ENCODE measurements around the gene ATP5ME.

ATP5ME gene

DNA sequence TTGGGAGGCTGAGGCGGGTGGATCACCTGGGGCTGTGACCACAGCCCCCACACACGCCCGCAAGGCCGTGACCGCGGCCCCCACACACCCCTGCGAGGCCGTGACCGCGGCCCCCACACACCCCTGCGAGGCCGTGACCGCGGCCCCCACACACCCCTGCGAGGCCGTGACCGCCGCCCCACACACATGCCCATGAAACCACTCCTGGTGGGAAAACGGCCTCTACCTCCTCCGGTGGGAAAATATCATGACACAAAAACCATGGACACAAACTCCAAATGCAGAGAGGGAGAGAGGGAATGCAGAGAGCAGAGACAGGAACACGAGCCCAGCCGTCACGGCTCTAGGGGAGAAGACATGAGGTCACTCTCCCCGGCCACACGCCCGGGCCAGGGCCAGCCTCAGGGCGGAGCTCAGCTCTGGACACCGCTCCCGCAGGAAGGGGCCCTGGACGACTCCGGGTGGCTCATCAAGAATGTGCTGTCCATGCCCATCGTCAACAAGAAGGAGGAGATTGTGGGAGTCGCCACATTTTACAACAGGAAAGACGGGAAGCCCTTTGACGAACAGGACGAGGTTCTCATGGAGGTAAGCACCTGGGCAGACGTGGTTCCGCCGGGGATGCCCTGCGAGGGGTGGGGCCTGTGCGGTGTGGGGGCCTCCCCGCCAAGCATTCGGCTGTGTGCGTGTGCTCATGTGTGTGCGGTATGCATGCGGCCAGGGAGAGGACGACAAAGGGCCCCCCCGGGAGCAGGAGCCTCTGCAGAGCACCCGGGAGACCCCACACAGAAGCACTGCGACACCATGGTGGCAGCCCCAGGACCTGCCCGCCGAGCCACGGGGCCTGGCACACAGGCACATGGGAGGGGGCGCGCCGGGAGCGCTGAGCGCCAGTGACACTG, 17.4 kb downstream of the ATP5ME start:
- no peak for DNase-seq (ENCODE audit: low read depth)
- H3K4me3 ChIP-seq (ENCODE audit: low read length): no peak overlapping the region
- TF ChIP-seq, protein P1, sequence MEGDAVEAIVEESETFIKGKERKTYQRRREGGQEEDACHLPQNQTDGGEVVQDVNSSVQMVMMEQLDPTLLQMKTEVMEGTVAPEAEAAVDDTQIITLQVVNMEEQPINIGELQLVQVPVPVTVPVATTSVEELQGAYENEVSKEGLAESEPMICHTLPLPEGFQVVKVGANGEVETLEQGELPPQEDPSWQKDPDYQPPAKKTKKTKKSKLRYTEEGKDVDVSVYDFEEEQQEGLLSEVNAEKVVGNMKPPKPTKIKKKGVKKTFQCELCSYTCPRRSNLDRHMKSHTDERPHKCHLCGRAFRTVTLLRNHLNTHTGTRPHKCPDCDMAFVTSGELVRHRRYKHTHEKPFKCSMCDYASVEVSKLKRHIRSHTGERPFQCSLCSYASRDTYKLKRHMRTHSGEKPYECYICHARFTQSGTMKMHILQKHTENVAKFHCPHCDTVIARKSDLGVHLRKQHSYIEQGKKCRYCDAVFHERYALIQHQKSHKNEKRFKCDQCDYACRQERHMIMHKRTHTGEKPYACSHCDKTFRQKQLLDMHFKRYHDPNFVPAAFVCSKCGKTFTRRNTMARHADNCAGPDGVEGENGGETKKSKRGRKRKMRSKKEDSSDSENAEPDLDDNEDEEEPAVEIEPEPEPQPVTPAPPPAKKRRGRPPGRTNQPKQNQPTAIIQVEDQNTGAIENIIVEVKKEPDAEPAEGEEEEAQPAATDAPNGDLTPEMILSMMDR (IDR thresholded peaks at IDR 0.05; ENCODE audit: insufficient read depth, low read depth, low read length, missing control alignments): no peak

DNA sequence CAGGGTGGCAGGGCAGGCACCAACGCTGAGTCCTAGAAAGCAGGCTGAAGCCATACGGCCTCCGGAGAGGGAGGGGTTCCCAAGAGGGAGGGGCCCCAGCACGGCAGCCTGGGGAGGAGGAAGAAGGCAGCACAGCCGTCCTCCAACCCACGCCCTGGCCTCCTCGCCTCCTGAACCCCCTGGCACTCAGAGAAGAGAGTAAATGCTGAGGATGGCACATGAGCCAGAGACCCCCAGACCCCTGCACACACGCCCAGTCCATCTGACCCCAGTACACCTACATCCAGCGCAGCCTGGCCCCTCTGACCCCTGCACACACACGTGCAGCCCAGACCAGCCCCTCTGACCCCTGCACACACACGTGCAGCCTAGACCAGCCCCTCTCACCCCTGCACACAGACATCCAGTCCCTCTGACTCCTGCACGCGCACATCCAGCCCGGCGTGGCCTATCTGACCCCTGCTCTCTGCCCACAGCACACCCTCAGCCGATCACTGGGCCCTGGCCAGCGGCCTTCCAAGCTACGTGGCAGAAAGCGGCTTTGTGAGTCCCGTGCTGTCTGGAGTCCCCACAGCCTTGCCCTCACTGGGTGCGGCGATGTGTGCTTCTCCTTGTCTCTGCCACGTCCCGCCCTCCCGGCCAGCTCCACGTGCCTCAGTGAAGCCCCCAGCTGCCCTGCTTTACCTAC, 18.5 kb downstream of the ATP5ME start:
- TF ChIP-seq, protein P1 (IDR thresholded peaks at IDR 0.05; ENCODE audit: insufficient read depth, low read depth, low read length, missing control alignments): no peak
- H3K4me3 ChIP-seq (ENCODE audit: low read length): no peak overlapping the region
- DNase-seq (ENCODE audit: low read depth): no peak

DNA sequence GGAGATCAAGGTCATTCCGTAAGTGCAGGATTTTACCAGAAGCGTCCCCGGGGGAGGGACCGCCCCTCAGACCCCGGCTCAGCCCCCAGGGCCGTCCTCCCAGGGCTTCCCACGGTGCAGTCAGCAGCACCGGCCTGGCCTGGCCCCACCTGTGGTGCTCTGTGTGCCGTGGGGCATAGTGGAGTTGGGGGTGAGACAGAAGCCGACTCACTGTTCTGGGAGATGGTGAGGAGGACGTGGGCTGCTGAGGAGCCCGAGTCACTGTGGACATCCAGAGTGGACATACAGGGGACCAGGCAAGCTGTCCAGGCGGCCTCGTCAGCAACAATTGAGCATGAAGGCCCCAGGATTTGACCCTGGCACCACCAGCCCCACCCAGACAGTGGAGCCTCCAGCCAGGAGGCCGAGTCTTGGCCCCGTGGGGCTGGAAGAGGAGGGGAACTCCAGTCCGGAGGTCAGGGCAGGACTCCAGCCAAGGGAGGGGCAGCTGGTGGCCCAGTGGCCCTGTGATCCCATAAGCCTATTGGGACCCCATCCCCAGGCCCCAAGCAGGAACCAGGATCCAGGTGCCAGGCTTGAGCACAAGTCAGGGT, 19.1 kb downstream of the ATP5ME start:
- TF ChIP-seq, protein P1 (IDR thresholded peaks at IDR 0.05; ENCODE audit: insufficient read depth, low read depth, low read length, missing control alignments): no peak
- DNase-seq (ENCODE audit: low read depth): no peak
- no peak overlapping the region for H3K4me3 ChIP-seq (ENCODE audit: low read length)

DNA sequence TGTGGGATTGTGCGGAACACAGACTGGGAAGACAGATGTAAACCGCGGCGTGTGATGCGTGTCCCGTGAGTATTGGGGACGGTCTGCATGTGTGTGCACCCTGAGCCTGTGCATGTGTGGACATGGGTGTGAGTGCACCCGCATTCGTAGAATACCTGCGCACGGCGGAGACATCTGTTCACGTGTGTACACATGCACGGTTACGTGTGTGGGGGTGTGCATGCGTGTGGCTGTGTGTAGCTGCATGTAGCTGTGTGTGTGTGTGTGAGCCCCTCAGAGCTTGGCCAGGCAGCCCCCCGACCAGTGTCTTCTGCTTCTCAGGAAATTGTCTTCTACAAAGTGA, 19.6 kb downstream of the ATP5ME start:
- no peak for DNase-seq (ENCODE audit: low read depth)
- TF ChIP-seq, protein P1 (IDR thresholded peaks at IDR 0.05; ENCODE audit: insufficient read depth, low read depth, low read length, missing control alignments): no peak
- no peak overlapping the region for H3K4me3 ChIP-seq (ENCODE audit: low read length)

DNA sequence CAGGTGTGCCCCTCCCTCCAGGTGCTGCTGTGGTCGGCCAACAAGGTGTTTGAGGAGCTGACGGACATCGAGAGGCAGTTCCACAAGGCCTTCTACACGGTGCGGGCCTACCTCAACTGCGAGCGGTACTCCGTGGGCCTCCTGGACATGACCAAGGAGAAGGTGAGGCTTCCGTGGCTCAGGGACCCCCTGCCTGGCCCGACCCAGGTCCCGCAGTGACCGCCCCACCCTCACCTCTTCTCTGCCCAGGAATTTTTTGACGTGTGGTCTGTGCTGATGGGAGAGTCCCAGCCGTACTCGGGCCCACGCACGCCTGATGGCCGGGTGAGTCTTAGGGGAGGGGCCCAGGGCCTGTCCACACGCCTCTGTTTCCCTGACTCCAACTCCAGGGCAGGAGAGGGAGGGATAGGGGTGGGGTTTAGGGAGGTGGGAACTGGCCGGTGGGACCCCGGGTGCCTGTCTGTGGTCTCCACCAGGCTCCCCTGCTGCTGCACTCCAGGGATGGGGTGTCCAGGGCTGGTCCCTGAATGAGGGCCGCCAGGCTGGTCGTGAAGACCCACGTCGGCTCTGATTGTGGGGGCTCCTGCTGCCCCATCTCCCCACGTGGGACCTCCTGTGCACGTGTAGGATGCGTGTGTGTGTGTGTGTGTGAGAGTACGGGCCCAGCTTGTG, 20.1 kb downstream of the ATP5ME start:
- DNase-seq (ENCODE audit: low read depth): no peak
- no peak overlapping the region for H3K4me3 ChIP-seq (ENCODE audit: low read length)
- TF ChIP-seq, protein P1 (IDR thresholded peaks at IDR 0.05; ENCODE audit: insufficient read depth, low read depth, low read length, missing control alignments): no peak

DNA sequence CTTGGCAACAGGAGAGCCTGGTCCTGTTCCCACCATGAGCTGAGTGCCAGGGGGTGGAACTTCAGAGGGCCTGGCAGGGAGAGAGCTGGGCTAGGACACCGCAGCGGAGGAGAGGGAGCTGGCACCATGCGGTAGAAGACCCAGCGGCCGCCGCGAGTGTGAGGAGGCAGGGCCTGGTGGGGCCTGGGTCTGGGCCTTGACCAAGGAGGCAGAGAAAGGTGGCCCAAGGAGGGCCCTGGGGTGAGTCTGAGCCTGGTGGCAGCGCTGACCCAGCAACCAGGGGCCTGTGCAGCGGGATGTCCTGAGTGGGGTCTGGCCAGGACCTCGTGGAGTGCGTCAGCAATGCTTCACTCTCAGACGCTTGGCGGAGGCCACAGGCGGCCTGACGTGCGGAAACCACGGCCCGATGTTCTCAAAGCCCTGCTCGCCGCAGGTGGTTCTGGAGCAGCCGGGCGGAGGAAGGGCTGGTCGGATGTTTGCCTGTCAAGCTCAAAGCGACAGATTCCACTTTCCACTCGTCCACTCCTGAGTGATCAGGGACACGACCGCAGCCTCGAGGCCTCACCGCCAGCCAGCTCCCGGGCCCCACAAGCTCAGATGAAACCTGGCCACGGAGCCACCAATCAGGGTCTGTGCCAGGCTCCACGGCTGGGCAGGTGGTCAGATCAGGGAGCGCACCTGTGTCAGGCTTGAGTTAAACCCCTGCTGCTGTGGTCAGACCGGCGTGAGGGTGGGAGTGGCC, 20.8 kb downstream of the ATP5ME start:
- TF ChIP-seq, protein P1 (IDR thresholded peaks at IDR 0.05; ENCODE audit: insufficient read depth, low read depth, low read length, missing control alignments): no peak
- H3K4me3 ChIP-seq (ENCODE audit: low read length): no peak overlapping the region
- DNase-seq (ENCODE audit: low read depth): no peak

All from epithelial cell of esophagus (primary cell).